Adipocyte (in vitro differentiated cells): Measurements from ENCODE around the gene NAA60.
"Not testable (repeated sequence)": the region's sequence is repeated elsewhere in the genome, so short reads cannot be mapped to it uniquely, and the experiment has no call there.

Source experiments
- DNase-seq: peaks from one replicate; pipeline ENCODE4 v3.0.0-alpha.2; 2015; ENCODE audit warnings: low read depth
- H3K27me3 ChIP-seq: replicated peaks from 2 replicates; pipeline ENCODE4 v1.7.0; 2013; ENCODE audit warnings: mild to moderate bottlenecking, low read length, moderate library complexity; ENCODE audit not compliant: control insufficient read depth, insufficient read depth
- H3K36me3 ChIP-seq: 2 replicates; pipeline ENCODE4 v1.7.0; 2013; ENCODE audit warnings: low read length, mild to moderate bottlenecking, moderate library complexity; ENCODE audit not compliant: control insufficient read depth, insufficient read depth, severe bottlenecking
- H3K4me1 ChIP-seq: 2 replicates; pipeline ENCODE4 v1.7.0; 2013; ENCODE audit warnings: mild to moderate bottlenecking, low read length, moderate library complexity; ENCODE audit not compliant: control insufficient read depth, insufficient read depth
- H3K4me3 ChIP-seq: 2 replicates; pipeline ENCODE4 v1.7.0; 2013; ENCODE audit warnings: mild to moderate bottlenecking, low read length, moderate library complexity
- H3K9ac ChIP-seq: 2 replicates; pipeline ENCODE4 v1.7.0; 2013; ENCODE audit warnings: mild to moderate bottlenecking, low read length, moderate library complexity
- H3K9me3 ChIP-seq: 2 replicates; pipeline ENCODE4 v1.7.0; 2013; ENCODE audit warnings: mild to moderate bottlenecking, low read length, moderate library complexity; ENCODE audit not compliant: control insufficient read depth

Gene NAA60

DNA sequence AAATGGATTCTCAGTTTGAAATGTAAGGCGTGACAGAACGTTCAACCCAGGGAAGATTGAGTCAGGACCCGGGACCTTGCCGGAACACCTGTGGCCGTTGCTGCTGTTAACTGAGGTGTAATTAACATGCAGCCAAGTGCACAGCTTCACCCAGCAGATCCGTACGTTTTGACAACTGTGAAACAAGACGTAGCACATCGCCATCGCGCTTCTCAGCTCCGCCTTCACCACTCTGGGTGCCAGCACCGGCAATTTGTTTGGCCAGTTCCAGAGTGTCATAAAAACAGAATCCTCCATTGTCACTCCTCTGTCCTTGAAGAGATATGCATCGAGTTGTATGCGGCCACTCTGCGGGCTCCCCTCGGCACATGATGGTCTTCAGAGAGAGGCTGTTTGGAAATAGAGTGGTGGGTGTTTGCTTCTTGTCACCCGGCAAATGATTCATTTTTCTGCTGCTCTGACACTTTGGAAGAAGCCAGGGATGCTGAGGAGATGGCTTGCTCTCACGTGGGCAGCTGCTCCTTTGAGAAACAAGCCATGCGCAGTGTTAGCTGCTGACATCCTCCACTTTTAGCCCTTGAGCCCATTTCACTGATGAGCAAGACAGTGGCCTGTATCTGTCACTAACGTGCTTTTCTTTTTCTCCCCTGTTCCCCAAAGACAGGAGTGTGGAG, 22.6 kb downstream of the NAA60 start:
- Histone ChIP-seq H3K4me3 (no peak overlapping the region), H3K9ac (no peak overlapping the region), H3K9me3 (no peaks in the 10 kb centered on the region), H3K36me3 (peaks cover 12% of the 10 kb centered on the region), H3K4me1 (peaks cover 16% of the 10 kb centered on the region), H3K27me3 (no peaks in the 10 kb centered on the region)
- DNase-seq, result no peak

DNA sequence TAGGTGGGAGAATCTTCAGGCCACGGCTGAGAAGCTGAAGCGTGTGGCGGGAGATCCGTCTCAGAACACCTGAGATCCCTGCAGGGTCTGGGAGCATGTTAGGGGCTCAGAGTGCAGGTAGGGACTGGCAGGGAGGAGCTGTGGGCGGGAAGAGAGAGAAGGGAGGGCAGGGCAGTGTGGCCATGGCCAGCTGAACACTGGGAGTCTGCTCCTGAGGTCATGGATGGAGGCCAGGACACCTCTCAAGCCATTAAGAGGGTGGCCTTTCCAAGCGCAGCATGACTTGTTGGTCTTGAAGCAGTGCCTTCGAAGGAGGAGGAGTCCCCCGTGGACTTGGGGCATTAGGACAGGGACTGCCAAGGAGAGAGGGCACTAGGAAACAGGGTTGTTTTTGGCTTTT, 23.7 kb downstream of the NAA60 start:
- DNase-seq, result no peak
- H3K27me3 ChIP-seq, result no peaks in the 10 kb centered on the region
- H3K4me3 ChIP-seq, result no peak overlapping the region
- H3K4me1 ChIP-seq, result peaks cover 9% of the 10 kb centered on the region
- H3K9me3 ChIP-seq, result no peaks in the 10 kb centered on the region
- peaks cover 12% of the 10 kb centered on the region for H3K36me3 ChIP-seq
- no peak overlapping the region for H3K9ac ChIP-seq

DNA sequence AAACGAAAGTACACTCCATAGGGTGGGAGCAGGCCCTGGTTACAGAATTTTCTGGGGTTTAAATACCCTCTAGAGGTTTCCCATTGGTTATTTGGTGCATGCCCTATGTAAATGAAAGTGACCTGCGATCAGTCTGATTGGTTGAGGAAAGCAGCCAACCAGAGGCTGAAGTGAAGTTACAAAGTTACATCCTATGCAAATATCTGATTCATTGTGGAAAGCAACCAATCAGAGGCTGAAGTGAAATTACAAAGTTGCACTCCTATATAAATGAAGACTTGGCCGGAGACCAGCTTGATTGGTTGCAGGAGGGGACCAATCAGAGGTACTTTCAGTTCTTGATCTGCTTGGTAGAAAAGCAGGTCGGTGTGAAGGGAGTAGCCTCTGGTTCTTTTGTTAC, 24.4 kb downstream of the NAA60 start:
- DNase-seq, result peak; percentile 9
- H3K27me3 ChIP-seq, result no peaks in the 10 kb centered on the region
- H3K9me3 ChIP-seq, result no peaks in the 10 kb centered on the region
- no peak overlapping the region for H3K4me3 ChIP-seq
- H3K36me3 ChIP-seq, result peaks cover 12% of the 10 kb centered on the region
- peaks cover 4% of the 10 kb centered on the region for H3K4me1 ChIP-seq
- no peak overlapping the region for H3K9ac ChIP-seq

DNA sequence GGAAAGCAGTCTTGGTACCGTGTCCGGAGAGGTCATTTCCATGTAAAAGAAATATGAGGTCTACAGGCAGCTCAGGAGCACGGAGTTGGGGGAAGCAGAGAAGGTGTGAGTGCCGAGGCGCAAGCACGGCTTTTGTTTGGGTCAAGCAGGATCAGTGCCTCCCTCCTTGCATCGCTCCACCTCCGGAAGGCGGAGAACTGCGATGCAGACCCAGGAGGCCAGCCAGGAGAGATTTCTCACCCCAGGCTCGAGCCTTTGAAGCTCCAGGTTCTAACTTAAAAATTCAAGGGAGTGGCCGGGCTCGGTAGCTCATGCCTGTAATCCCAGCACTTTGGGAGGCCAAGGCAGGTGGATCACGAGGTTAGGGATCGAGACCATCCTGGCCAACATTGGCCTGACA, 25.0 kb downstream of the NAA60 start:
- Histone ChIP-seq H3K4me3 (no peak overlapping the region), H3K9ac (no peak overlapping the region), H3K4me1 (peaks cover 4% of the 10 kb centered on the region), H3K27me3 (no peaks in the 10 kb centered on the region), H3K36me3 (peaks cover 12% of the 10 kb centered on the region), H3K9me3 (no peaks in the 10 kb centered on the region)
- DNase-seq, result no peak

DNA sequence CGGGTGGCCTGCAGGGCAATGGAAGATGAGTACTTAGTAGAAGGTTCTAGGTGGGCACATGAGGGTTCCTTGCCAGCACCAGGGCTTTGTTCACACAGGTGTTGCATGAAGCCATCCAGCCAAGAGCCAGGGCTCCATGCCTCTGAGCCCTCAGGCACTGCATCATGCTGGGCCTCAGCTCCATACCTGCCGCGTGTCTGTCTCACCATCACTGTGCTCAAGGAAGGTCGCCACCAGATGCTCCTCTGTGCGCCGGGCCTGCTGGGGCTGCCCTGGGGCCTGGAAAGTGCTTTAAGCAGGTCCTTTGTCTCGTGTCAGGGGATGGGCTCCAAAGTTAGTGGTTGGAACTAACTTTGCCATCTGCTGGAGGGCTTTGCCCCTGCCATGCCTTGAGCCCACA, 26.3 kb downstream of the NAA60 start:
- no peak overlapping the region for H3K9ac ChIP-seq
- peaks cover 12% of the 10 kb centered on the region for H3K36me3 ChIP-seq
- no peaks in the 10 kb centered on the region for H3K9me3 ChIP-seq
- no peak for DNase-seq
- H3K4me3 ChIP-seq, result no peak overlapping the region
- H3K4me1 ChIP-seq, result peaks cover under 1% of the 10 kb centered on the region
- H3K27me3 ChIP-seq, result no peaks in the 10 kb centered on the region

DNA sequence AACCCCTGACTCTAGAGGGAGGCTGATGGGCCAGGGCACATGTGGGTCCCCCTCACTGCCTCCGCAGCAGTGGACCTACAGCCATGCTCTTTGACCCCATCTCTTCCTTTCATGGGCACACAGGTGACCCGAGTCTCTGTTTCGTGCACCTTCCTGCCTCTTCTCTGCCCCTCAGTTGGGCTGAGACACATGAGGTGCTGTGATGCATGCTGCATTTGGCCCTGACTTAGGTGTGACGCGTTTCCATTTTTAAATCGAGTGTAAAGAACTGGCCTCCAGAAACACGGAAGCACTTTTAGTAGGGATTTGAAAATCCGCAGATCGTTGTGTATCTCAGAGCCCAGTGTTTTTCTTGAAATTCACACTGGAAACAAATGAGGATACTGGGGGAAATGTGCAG, 27.2 kb downstream of the NAA60 start:
- peaks cover 9% of the 10 kb centered on the region for H3K36me3 ChIP-seq
- no peak overlapping the region for H3K9ac ChIP-seq
- no peak for DNase-seq
- H3K27me3 ChIP-seq, result no peaks in the 10 kb centered on the region
- H3K4me1 ChIP-seq, result no peaks in the 10 kb centered on the region
- H3K9me3 ChIP-seq, result no peaks in the 10 kb centered on the region
- H3K4me3 ChIP-seq, result no peak overlapping the region

DNA sequence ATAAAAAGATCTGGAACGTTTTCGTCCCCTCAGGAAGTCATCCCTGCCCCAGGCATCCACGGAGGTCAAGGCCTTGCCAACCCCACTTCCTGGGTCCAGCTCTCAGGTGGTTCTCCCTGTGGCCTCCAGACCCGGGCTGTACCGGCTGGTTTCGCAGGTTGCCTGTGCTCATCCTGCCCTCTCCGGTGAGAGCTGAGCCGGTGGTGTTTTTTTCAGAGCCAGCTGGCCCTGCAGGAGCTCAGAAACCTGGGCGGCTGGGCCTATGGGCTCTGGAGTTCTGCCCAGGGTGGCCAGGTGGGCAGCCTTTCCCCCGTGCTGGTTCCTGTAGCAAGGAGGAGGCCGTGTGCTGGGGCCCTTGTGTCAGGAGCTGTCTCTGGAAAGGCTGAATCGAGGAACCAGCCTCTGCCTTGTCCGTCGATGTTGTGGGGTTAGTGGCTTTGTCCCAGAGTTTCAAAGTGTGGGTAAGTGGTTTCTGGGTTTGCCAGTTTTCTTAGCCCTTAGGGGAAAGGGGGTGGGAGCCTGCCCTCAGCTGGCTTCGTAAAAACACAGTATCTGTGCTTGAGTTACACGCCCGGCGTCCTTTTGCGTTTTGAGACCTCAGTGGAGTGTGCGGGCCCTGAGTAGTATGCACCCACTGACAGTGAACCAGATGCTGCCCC, 28.2 kb downstream of the NAA60 start:
- no peak overlapping the region for H3K9ac ChIP-seq
- H3K27me3 ChIP-seq, result no peaks in the 10 kb centered on the region
- DNase-seq, result no peak
- no peaks in the 10 kb centered on the region for H3K4me1 ChIP-seq
- no peak overlapping the region for H3K4me3 ChIP-seq
- H3K9me3 ChIP-seq, result no peaks in the 10 kb centered on the region
- H3K36me3 ChIP-seq, result no peaks in the 10 kb centered on the region

DNA sequence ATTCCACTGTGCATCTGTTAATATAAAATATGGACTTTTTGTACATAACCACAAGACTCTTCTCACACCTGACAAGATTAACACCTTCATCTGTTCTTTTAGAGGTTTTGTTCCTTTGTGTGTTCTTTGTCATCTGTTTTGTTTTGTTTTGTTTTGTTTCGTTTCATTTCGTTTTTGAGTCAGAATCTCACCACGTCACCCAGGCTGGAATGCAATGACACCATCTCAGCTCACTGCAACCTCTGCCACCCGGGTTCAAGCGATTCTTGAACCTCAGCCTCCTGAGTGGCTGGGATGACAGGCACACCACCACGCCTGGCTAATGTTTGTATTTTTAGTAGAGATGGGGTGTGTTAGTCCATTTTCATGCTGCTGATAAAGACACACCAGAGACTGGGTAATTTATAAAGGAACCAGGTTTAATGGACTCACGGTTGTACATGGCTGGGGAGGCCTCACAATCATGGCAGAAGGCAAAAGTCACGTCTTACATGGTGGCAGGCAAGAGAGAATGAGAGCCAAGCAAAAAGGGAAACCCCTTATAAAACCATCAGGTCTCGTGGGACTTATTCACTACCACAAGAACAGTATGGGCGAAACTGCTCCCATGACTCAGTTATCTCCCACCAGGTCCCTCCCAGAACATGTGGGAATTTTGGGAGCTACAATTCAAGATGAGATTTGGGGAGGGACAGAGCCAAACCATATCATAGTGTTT, 29.6 kb downstream of the NAA60 start:
- Histone ChIP-seq H3K4me3 (no peak overlapping the region), H3K27me3 (no peaks in the 10 kb centered on the region), H3K36me3 (no peaks in the 10 kb centered on the region), H3K9ac (no peak overlapping the region), H3K4me1 (no peaks in the 10 kb centered on the region), H3K9me3 (no peaks in the 10 kb centered on the region)
- no peak for DNase-seq

DNA sequence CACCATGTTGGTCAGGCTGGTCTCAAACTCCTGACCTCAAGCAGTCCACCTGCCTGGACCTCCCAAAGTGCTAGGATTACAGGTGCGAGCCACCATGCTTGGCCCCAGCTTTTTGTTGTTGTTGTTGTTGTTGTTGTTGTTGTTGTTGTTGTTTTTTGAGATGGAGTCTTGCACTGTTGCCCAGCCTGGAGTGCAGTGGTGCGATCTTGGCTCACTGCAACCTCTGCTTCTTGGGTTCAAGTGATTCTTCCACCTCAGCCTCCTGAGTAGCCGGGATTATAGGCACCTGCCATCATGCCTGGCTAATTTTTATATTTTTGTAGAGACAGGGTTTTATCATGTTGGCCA, 30.1 kb downstream of the NAA60 start:
- H3K9me3 ChIP-seq, H3K9ac ChIP-seq, DNase-seq, H3K4me3 ChIP-seq, H3K4me1 ChIP-seq, H3K27me3 ChIP-seq, H3K36me3 ChIP-seq: not testable (repeated sequence)

DNA sequence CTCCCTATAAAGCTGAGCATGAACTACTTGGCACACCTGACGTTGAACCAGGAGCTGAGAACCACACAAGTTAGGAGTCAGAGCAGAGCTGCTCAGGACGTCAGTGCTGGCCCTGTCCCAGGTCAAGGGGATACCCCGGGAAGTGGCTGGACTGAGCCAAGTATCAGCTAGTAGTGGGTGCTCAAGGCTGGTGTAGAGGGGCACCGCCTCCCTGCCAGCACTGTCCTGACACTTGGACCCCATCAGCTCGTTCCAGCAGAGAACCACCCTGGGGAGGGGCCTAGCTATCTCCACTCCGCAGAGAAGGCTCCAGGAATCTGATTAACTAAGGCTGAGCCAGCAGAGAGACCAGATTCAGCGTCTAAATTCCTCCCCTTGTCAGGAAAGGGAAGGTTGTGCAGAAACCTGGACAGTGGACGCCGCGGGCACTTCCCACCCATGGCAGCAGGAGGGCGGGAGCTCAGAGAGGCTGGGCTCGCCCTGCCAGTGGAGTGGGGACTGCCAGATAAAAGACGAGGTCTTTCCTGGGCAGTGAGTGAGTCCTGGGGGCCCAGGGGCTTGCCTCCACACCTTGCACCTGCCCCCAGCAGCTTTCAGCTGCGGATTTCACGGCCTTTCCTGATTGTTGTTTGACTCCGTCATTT, 30.8 kb downstream of the NAA60 start:
- DNase-seq, result no peak
- no peak overlapping the region for H3K4me3 ChIP-seq
- no peaks in the 10 kb centered on the region for H3K27me3 ChIP-seq
- no peaks in the 10 kb centered on the region for H3K9me3 ChIP-seq
- H3K36me3 ChIP-seq, result peaks cover 2% of the 10 kb centered on the region
- no peak overlapping the region for H3K9ac ChIP-seq
- no peaks in the 10 kb centered on the region for H3K4me1 ChIP-seq

DNA sequence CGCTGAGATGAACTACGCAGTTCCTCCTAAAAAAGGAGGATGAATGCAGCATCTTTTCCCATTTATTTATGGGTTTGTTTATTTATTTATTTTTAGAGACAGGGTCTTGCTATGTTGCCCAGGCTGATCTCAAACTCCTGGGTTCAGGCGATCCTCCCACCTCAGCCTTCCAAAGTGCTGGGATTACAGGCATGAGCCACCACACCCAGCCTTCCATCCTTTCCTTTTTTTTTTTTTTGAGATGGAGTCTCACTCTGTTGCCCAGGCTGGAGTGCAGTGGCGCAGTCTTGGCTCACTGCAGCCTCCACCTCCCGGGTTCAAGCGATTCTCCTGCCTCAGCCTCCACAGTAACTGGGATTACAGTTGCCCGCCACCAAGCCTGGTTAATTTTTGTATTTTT, 31.4 kb downstream of the NAA60 start:
- not testable (repeated sequence) for H3K4me3 ChIP-seq, DNase-seq, H3K27me3 ChIP-seq, H3K36me3 ChIP-seq, H3K9me3 ChIP-seq, H3K4me1 ChIP-seq, H3K9ac ChIP-seq
